ENCODE data around the gene SLC5A12. TPM values are rescaled to one million over a fixed set of nuclear protein-coding genes. Genes with fewer than 3 reads are reported as not detected.
A peak's percentile ranks its signal among the peaks of the same experiment; 100 is the strongest.

Gene SLC5A12
- total and polyA plus RNA-seq, 2 experiments from 2014 or later, result 0.24 to 0.43 TPM

GRCh38 chr11:26742966-26743365 lies 21.1 kb upstream of the SLC5A12 start:
- H3K4me3 ChIP-seq, result no peak overlapping the region

DNA sequence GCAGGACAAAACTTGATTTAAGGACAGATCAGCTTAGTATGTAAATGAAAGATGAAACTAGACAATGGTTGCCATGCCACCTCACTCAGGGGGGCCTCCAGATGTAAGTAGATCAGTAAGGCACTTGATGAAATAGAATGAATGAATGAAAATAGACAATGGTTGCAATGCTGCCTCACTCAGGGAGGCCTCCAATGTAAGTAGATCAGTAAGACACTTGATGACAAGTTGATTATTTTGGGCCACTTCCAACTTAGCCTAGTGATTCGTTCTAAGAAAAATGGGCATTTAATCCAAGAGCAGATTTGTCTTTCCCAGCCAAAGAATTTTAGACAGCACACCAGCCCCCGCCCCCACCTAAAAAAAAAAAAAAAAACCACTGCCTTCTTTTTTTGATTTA lies 19.2 kb upstream of the SLC5A12 start:
- WGBS, 2 experiments (ENCODE audit: low coverage in 1 of 2, low lambda C conversion rate in 2 of 2, missing lambda C conversion rate in 2 of 2), result 0 to 2% methylated on average over 2 of the region's 2 CpGs
- no peak overlapping the region for H3K9ac ChIP-seq
- no peak overlapping the region for H3K4me2 ChIP-seq (ENCODE audit: unreplicated experiment)
- H3K4me3 ChIP-seq, result no peak overlapping the region
- no peaks in the 10 kb centered on the region for H3K9me3 ChIP-seq (ENCODE audit: low read depth)
- no peak overlapping the region for H3K27ac ChIP-seq
- H3K4me1 ChIP-seq (ENCODE audit: insufficient read depth), result peaks cover 9% of the 10 kb centered on the region
- in situ Hi-C loops (cut with MboI), result no loop called here
- no peaks in the 10 kb centered on the region for H3K79me2 ChIP-seq (ENCODE audit: insufficient read depth)
- H2AFZ ChIP-seq, result no peak overlapping the region
- no peaks in the 10 kb centered on the region for H3F3A ChIP-seq (ENCODE audit: insufficient read depth)
- no peak for TF ChIP-seq EZH2 (IDR thresholded peaks at IDR 0.05; ENCODE audit: insufficient read depth, poor library complexity, severe bottlenecking)
- no peak for TF ChIP-seq EZH2phosphoT487 (IDR thresholded peaks at IDR 0.05; ENCODE audit: insufficient read depth, low read depth)
- no peaks in the 10 kb centered on the region for H3K9me2 ChIP-seq (ENCODE audit: insufficient read depth)
- DNase-seq, result peak; percentile 78
- no peaks in the 10 kb centered on the region for H3K36me3 ChIP-seq (ENCODE audit: low read depth)
- no peaks in the 10 kb centered on the region for H4K20me1 ChIP-seq (ENCODE audit: insufficient read depth)
- H3K27me3 ChIP-seq (replicated peaks; ENCODE audit: insufficient read depth), result no peaks in the 10 kb centered on the region

More at GRCh38 chr11:26742966-26743365, 21.1 kb upstream of the SLC5A12 start:
- no peaks in the 10 kb centered on the region for H3K9me3 ChIP-seq (ENCODE audit: low read depth)
- 84 to 98% methylated on average over 1 of the region's 1 CpG for WGBS, 2 experiments (ENCODE audit: low coverage in 1 of 2, low lambda C conversion rate in 2 of 2, missing lambda C conversion rate in 2 of 2)
- no peaks in the 10 kb centered on the region for H3K36me3 ChIP-seq (ENCODE audit: low read depth)
- no peaks in the 10 kb centered on the region for H3K79me2 ChIP-seq (ENCODE audit: insufficient read depth)
- DNase-seq, result peak; percentile 3
- TF ChIP-seq EZH2phosphoT487 (IDR thresholded peaks at IDR 0.05; ENCODE audit: insufficient read depth, low read depth) (no peak), EZH2 (IDR thresholded peaks at IDR 0.05; ENCODE audit: insufficient read depth, poor library complexity, severe bottlenecking) (no peak)
- no peak overlapping the region for H3K4me2 ChIP-seq (ENCODE audit: unreplicated experiment)
- no peaks in the 10 kb centered on the region for H3F3A ChIP-seq (ENCODE audit: insufficient read depth)
- peaks cover 9% of the 10 kb centered on the region for H3K4me1 ChIP-seq (ENCODE audit: insufficient read depth)
- H4K20me1 ChIP-seq (ENCODE audit: insufficient read depth), result no peaks in the 10 kb centered on the region
- H3K9me2 ChIP-seq (ENCODE audit: insufficient read depth), result no peaks in the 10 kb centered on the region
- H3K27ac ChIP-seq, result no peak overlapping the region
- H3K27me3 ChIP-seq (replicated peaks; ENCODE audit: insufficient read depth), result no peaks in the 10 kb centered on the region
- H2AFZ ChIP-seq, result no peak overlapping the region
- in situ Hi-C loops (cut with MboI), result no loop called here
- H3K9ac ChIP-seq, result no peak overlapping the region

GRCh38 chr11:26739366-26740073 lies 17.7 kb upstream of the SLC5A12 start:
- H3K9ac ChIP-seq, result no peak overlapping the region
- no peaks in the 10 kb centered on the region for H4K20me1 ChIP-seq (ENCODE audit: insufficient read depth)
- in situ Hi-C loops (cut with MboI), result no loop called here
- H3K27ac ChIP-seq, result no peak overlapping the region
- H3K27me3 ChIP-seq (replicated peaks; ENCODE audit: insufficient read depth), result no peaks in the 10 kb centered on the region
- TF ChIP-seq EZH2phosphoT487 (IDR thresholded peaks at IDR 0.05; ENCODE audit: insufficient read depth, low read depth) (no peak), EZH2 (IDR thresholded peaks at IDR 0.05; ENCODE audit: insufficient read depth, poor library complexity, severe bottlenecking) (no peak)
- no peak overlapping the region for H3K4me3 ChIP-seq
- H2AFZ ChIP-seq, result no peak overlapping the region
- H3K9me3 ChIP-seq (ENCODE audit: low read depth), result no peaks in the 10 kb centered on the region
- no peaks in the 10 kb centered on the region for H3K36me3 ChIP-seq (ENCODE audit: low read depth)
- DNase-seq, result no peak
- H3K4me1 ChIP-seq (ENCODE audit: insufficient read depth), result peaks cover 9% of the 10 kb centered on the region
- 84 to 89% methylated on average over 5 of the region's 5 CpGs for WGBS, 2 experiments (ENCODE audit: low coverage in 1 of 2, low lambda C conversion rate in 2 of 2, missing lambda C conversion rate in 2 of 2)
- no peaks in the 10 kb centered on the region for H3F3A ChIP-seq (ENCODE audit: insufficient read depth)
- no peaks in the 10 kb centered on the region for H3K79me2 ChIP-seq (ENCODE audit: insufficient read depth)
- no peak overlapping the region for H3K4me2 ChIP-seq (ENCODE audit: unreplicated experiment)
- no peaks in the 10 kb centered on the region for H3K9me2 ChIP-seq (ENCODE audit: insufficient read depth)

GRCh38 chr11:26734691-26735090 lies 12.8 kb upstream of the SLC5A12 start:
- 66 to 70% methylated on average over 4 of the region's 4 CpGs for WGBS, 2 experiments (ENCODE audit: low coverage in 1 of 2, low lambda C conversion rate in 2 of 2, missing lambda C conversion rate in 2 of 2)
- no peak overlapping the region for H2AFZ ChIP-seq
- in situ Hi-C loops (cut with MboI), result no loop called here

More at GRCh38 chr11:26734691-26735090, 12.8 kb upstream of the SLC5A12 start:
- TF ChIP-seq EZH2phosphoT487 (IDR thresholded peaks at IDR 0.05; ENCODE audit: insufficient read depth, low read depth) (no peak), EZH2 (IDR thresholded peaks at IDR 0.05; ENCODE audit: insufficient read depth, poor library complexity, severe bottlenecking) (no peak)
- Histone ChIP-seq H3K9me3 (ENCODE audit: low read depth) (no peaks in the 10 kb centered on the region), H4K20me1 (ENCODE audit: insufficient read depth) (no peaks in the 10 kb centered on the region), H3K27me3 (replicated peaks; ENCODE audit: insufficient read depth) (no peaks in the 10 kb centered on the region), H3K36me3 (ENCODE audit: low read depth) (no peaks in the 10 kb centered on the region), H3K9ac (no peak overlapping the region), H3K79me2 (ENCODE audit: insufficient read depth) (no peaks in the 10 kb centered on the region), H3K9me2 (ENCODE audit: insufficient read depth) (no peaks in the 10 kb centered on the region), H3K27ac (no peak overlapping the region), H3K4me2 (ENCODE audit: unreplicated experiment) (no peak overlapping the region), H3K4me3 (no peak overlapping the region), H3F3A (ENCODE audit: insufficient read depth) (no peaks in the 10 kb centered on the region), H3K4me1 (ENCODE audit: insufficient read depth) (peaks cover 8% of the 10 kb centered on the region)
- DNase-seq, result no peak
